BLaER1 treated with 17β-estradiol and CSF1 and Interleukin-3, amounts not matched to agents 10 nM and 100 nM (cell line): Measurements from ENCODE around the gene NME5.

Experiments used
- H3K27ac ChIP-seq, 11 experiments: shearing (Covaris generic); formaldehyde crosslinking; 2 replicates each; pipeline ENCODE4 v1.8.1; 2022
- H3K27me3 ChIP-seq, 11 experiments: shearing (Covaris generic); formaldehyde crosslinking; 2 replicates each; pipeline ENCODE4 v1.8.1; 2022
- H3K36me3 ChIP-seq, 11 experiments: shearing (Covaris generic); formaldehyde crosslinking; 2 replicates each; pipeline ENCODE4 v1.8.1; 2022
- H3K4me1 ChIP-seq, 10 experiments: shearing (Covaris generic); formaldehyde crosslinking; 2 replicates each; pipeline ENCODE4 v1.8.1; 2022
- H3K4me2 ChIP-seq, 11 experiments: shearing (Covaris generic); formaldehyde crosslinking; 2 replicates each; pipeline ENCODE4 v1.8.1; 2022
- H3K4me3 ChIP-seq, 10 experiments: shearing (Covaris generic); formaldehyde crosslinking; 2 replicates each; pipeline ENCODE4 v1.8.1; 2022
- H3K9ac ChIP-seq, 11 experiments: shearing (Covaris generic); formaldehyde crosslinking; 2 replicates each; pipeline ENCODE4 v1.8.1; 2022
- H3K9me3 ChIP-seq, 11 experiments: shearing (Covaris generic); formaldehyde crosslinking; replicated peaks in 1 of 11; 2 replicates each; pipeline ENCODE4 v1.8.1; 2022
- H4K20me1 ChIP-seq, 11 experiments: shearing (Covaris generic); formaldehyde crosslinking; 2 replicates each; pipeline ENCODE4 v1.8.1; 2022
- Cebpa-rat ChIP-seq, 11 experiments: shearing (Covaris generic); IDR thresholded peaks; 2 replicates each; pipeline ENCODE4 v1.8.1; 2022

Gene NME5

GRCh38 chr5:138096997-138097828 is 42.0 kb downstream of the NME5 start:
- no peak overlapping the region for H3K4me3 ChIP-seq
- H3K27ac ChIP-seq, result no peak overlapping the region
- H3K4me2 ChIP-seq, result peak overlapping the region in 2 of 11 experiments; percentile 41 to 53; a peak in 2 of 22 replicates
- peaks cover 15 to 49% (median 29%) of the 10 kb centered on the region in 10 experiments for H3K4me1 ChIP-seq
- no peaks in the 10 kb centered on the region for H3K36me3 ChIP-seq
- no peaks in the 10 kb centered on the region for H4K20me1 ChIP-seq
- no peak for TF ChIP-seq Cebpa-rat (IDR thresholded peaks at IDR 0.05)
- H3K27me3 ChIP-seq, result no peaks in the 10 kb centered on the region
- no peak overlapping the region for H3K9ac ChIP-seq
- no peaks in the 10 kb centered on the region for H3K9me3 ChIP-seq

GRCh38 chr5:138096363-138096762 is 42.9 kb downstream of the NME5 start:
- peak overlapping the region in 10 of 11 experiments; percentile 2 to 53 (median 34); a peak in 16 of 22 replicates for H3K4me2 ChIP-seq
- no peaks in the 10 kb centered on the region for H3K36me3 ChIP-seq
- no peak overlapping the region for H3K27ac ChIP-seq
- H3K9ac ChIP-seq, result no peak overlapping the region
- peaks cover 13 to 51% (median 28%) of the 10 kb centered on the region in 10 experiments for H3K4me1 ChIP-seq
- H4K20me1 ChIP-seq, result no peaks in the 10 kb centered on the region
- no peaks in the 10 kb centered on the region for H3K9me3 ChIP-seq
- no peak for TF ChIP-seq Cebpa-rat (IDR thresholded peaks at IDR 0.05)
- H3K4me3 ChIP-seq, result no peak overlapping the region
- no peaks in the 10 kb centered on the region for H3K27me3 ChIP-seq

- Histone ChIP-seq H3K9ac (no peak overlapping the region), H3K4me3 (no peak overlapping the region)
These were observed 43.9 kb downstream of the NME5 start for GRCh38 chr5:138095100-138095907.

GRCh38 chr5:138093036-138093435 is 46.2 kb downstream of the NME5 start:
- TF ChIP-seq Cebpa-rat (IDR thresholded peaks at IDR 0.05), result no peak
- H3K9ac ChIP-seq, result no peak overlapping the region
- H4K20me1 ChIP-seq, result no peaks in the 10 kb centered on the region
- H3K36me3 ChIP-seq, result no peaks in the 10 kb centered on the region
- no peak overlapping the region for H3K4me3 ChIP-seq
- peaks cover 13 to 51% (median 28%) of the 10 kb centered on the region in 10 experiments for H3K4me1 ChIP-seq
- H3K4me2 ChIP-seq, result peak overlapping the region in 8 of 11 experiments; percentile 16 to 66 (median 56); a peak in 15 of 22 replicates
- no peaks in the 10 kb centered on the region for H3K9me3 ChIP-seq
- H3K27ac ChIP-seq, result peak overlapping the region in 3 of 11 experiments; percentile 3 to 19 (median 8); a peak in 2 of 22 replicates
- no peaks in the 10 kb centered on the region for H3K27me3 ChIP-seq

More at GRCh38 chr5:138095100-138095907, 43.9 kb downstream of the NME5 start:
- H3K9me3 ChIP-seq, result no peaks in the 10 kb centered on the region
- peak overlapping the region in 10 of 11 experiments; percentile 2 to 53 (median 34); a peak in 16 of 22 replicates for H3K4me2 ChIP-seq
- no peak overlapping the region for H3K27ac ChIP-seq
- no peaks in the 10 kb centered on the region for H4K20me1 ChIP-seq
- H3K4me1 ChIP-seq, result peaks cover 13 to 51% (median 28%) of the 10 kb centered on the region in 10 experiments
- no peaks in the 10 kb centered on the region for H3K27me3 ChIP-seq
- no peaks in the 10 kb centered on the region for H3K36me3 ChIP-seq
- no peak for TF ChIP-seq Cebpa-rat (IDR thresholded peaks at IDR 0.05)

- Histone ChIP-seq H3K27me3 (no peaks in the 10 kb centered on the region), H3K4me2 (peak overlapping the region in 8 of 11 experiments; percentile 42 to 66 (median 56); a peak in 15 of 22 replicates), H3K36me3 (no peaks in the 10 kb centered on the region), H3K9me3 (no peaks in the 10 kb centered on the region), H3K9ac (no peak overlapping the region), H3K4me1 (peaks cover 13 to 51% (median 28%) of the 10 kb centered on the region in 10 experiments), H3K27ac (peak overlapping the region in 1 of 11 experiments; percentile 8; a peak in 1 of 22 replicates), H4K20me1 (no peaks in the 10 kb centered on the region), H3K4me3 (no peak overlapping the region)
- TF ChIP-seq Cebpa-rat (IDR thresholded peaks at IDR 0.05), result no peak
These were observed 46.9 kb downstream of the NME5 start for GRCh38 chr5:138092301-138092700.

- no peak overlapping the region for H3K27ac ChIP-seq
- peaks cover 12 to 46% (median 28%) of the 10 kb centered on the region in 10 experiments for H3K4me1 ChIP-seq
- no peak overlapping the region for H3K4me3 ChIP-seq
These were observed 47.5 kb downstream of the NME5 start for GRCh38 chr5:138091685-138092084.

GRCh38 chr5:138083702-138084101 is 55.5 kb downstream of the NME5 start, which contains the start of gene WNT8A:
WNT8A (plus strand) TSS chr5:138084033; CDS start chr5:138084128, 95 bp downstream.
- Histone ChIP-seq H3K9ac (no peak within 1 kb of the TSS), H4K20me1 (no peaks in the 10 kb centered on the region), H3K36me3 (no peaks in the 10 kb centered on the region), H3K9me3 (no peaks in the 10 kb centered on the region), H3K4me1 (peaks cover 6 to 14% (median 11%) of the 10 kb centered on the region in 10 experiments; a peak in 15 of 20 replicates), H3K4me2 (no peak within 1 kb of the TSS), H3K4me3 (no peak within 1 kb of the TSS), H3K27me3 (no peaks in the 10 kb centered on the region), H3K27ac (no peak within 1 kb of the TSS)
- no peak for TF ChIP-seq Cebpa-rat (IDR thresholded peaks at IDR 0.05)

More at GRCh38 chr5:138091685-138092084, 47.5 kb downstream of the NME5 start:
- no peak overlapping the region for H3K9ac ChIP-seq
- H4K20me1 ChIP-seq, result no peaks in the 10 kb centered on the region
- no peaks in the 10 kb centered on the region for H3K9me3 ChIP-seq
- no peaks in the 10 kb centered on the region for H3K27me3 ChIP-seq
- TF ChIP-seq Cebpa-rat (IDR thresholded peaks at IDR 0.05), result no peak
- no peaks in the 10 kb centered on the region for H3K36me3 ChIP-seq
- H3K4me2 ChIP-seq, result peak overlapping the region in 4 of 11 experiments; percentile 55 to 66 (median 61); a peak in 4 of 22 replicates

- no peak for TF ChIP-seq Cebpa-rat (IDR thresholded peaks at IDR 0.05)
These were observed 57.2 kb downstream of the NME5 start for GRCh38 chr5:138082033-138082432.

More at GRCh38 chr5:138082033-138082432, 57.2 kb downstream of the NME5 start:
- H3K4me2 ChIP-seq, result peak overlapping the region in 2 of 11 experiments; percentile 36 to 61; a peak in 2 of 22 replicates
- peaks cover 6 to 14% (median 11%) of the 10 kb centered on the region in 10 experiments; a peak in 15 of 20 replicates for H3K4me1 ChIP-seq
- no peak overlapping the region for H3K9ac ChIP-seq
- H3K36me3 ChIP-seq, result no peaks in the 10 kb centered on the region
- no peak overlapping the region for H3K27ac ChIP-seq
- no peaks in the 10 kb centered on the region for H4K20me1 ChIP-seq
- no peak overlapping the region for H3K4me3 ChIP-seq
- H3K9me3 ChIP-seq, result no peaks in the 10 kb centered on the region
- H3K27me3 ChIP-seq, result no peaks in the 10 kb centered on the region
